ENCODE results near the gene HAT1. TPM values are rescaled to one million over a fixed set of nuclear protein-coding genes. Genes with fewer than 3 reads are reported as not detected.
A peak's percentile ranks its signal among the peaks of the same experiment; 100 is the strongest.

Gene HAT1
- total and polyA plus RNA-seq, 9 donors, result 22.7 to 46.1 (median 33.3) TPM

GRCh38 chr2:171909266-171909665 is 13.0 kb upstream of the HAT1 start:
- no peak for TF ChIP-seq CTCF (IDR thresholded peaks at IDR 0.05)
- TF ChIP-seq POLR2A (IDR thresholded peaks at IDR 0.05), result no peak
- TF ChIP-seq EP300 (IDR thresholded peaks at IDR 0.05), result no peak
- Histone ChIP-seq H3K36me3 (no peaks in the 10 kb centered on the region), H3K27ac (no peak overlapping the region), H3K4me3 (no peak overlapping the region), H3K9me3 (no peaks in the 10 kb centered on the region), H3K27me3 (no peaks in the 10 kb centered on the region), H3K4me1 (ENCODE audit: insufficient read depth) (no peaks in the 10 kb centered on the region)
- intact Hi-C loops (cut with DNase I), result no loop called here
- no peak for DNase-seq
- WGBS, 3 donors, result 58 to 68% (median 61%) methylated on average over 3 of the region's 3 CpGs

GRCh38 chr2:171910494-171910893 is 11.8 kb upstream of the HAT1 start:
- H3K36me3 ChIP-seq, result no peaks in the 10 kb centered on the region
- no peaks in the 10 kb centered on the region for H3K9me3 ChIP-seq
- TF ChIP-seq EP300 (IDR thresholded peaks at IDR 0.05), result no peak
- no peak for TF ChIP-seq CTCF (IDR thresholded peaks at IDR 0.05)
- TF ChIP-seq POLR2A (IDR thresholded peaks at IDR 0.05), result no peak
- no peaks in the 10 kb centered on the region for H3K27me3 ChIP-seq
- WGBS, 3 donors, result 55 to 70% (median 59%) methylated on average over 1 of the region's 1 CpG
- no peak overlapping the region for H3K27ac ChIP-seq
- intact Hi-C loops (cut with DNase I), result no loop called here
- no peak for DNase-seq
- no peak overlapping the region for H3K4me3 ChIP-seq
- no peaks in the 10 kb centered on the region for H3K4me1 ChIP-seq (ENCODE audit: insufficient read depth)

DNA sequence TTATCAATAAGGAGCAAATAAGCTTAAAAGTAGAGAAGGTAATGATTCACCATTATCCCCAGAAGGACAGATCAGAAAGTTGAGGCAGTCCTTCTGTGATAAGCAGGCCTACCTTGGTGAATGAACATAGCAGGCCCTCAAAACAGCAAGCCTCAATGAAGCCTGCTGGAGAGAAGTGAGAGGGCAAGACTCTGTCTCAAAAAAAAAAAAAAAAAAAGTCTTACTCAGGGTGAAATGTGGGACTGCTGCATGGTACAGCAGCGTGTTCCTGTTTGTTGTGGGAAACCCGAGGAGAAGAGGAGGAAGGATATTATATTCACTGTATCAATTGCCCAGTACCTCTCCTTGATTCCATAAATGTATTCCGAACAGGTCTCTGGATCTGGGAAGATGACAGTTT is 8.7 kb upstream of the HAT1 start:
- WGBS, 3 donors, result 84 to 88% (median 88%) methylated on average over 3 of the region's 3 CpGs
- H3K4me1 ChIP-seq (ENCODE audit: insufficient read depth), result no peaks in the 10 kb centered on the region
- intact Hi-C loops (cut with DNase I), result no loop called here
- no peaks in the 10 kb centered on the region for H3K9me3 ChIP-seq
- no peak for DNase-seq
- no peaks in the 10 kb centered on the region for H3K36me3 ChIP-seq
- TF ChIP-seq CTCF (IDR thresholded peaks at IDR 0.05) (no peak), EP300 (IDR thresholded peaks at IDR 0.05) (no peak), POLR2A (IDR thresholded peaks at IDR 0.05) (no peak)
- H3K27me3 ChIP-seq, result no peaks in the 10 kb centered on the region
- no peak overlapping the region for H3K27ac ChIP-seq
- H3K4me3 ChIP-seq, result no peak overlapping the region

- TF ChIP-seq EP300 (IDR thresholded peaks at IDR 0.05) (no peak), POLR2A (IDR thresholded peaks at IDR 0.05) (no peak), CTCF (IDR thresholded peaks at IDR 0.05) (no peak)
- 75 to 86% (median 79%) methylated on average over 2 of the region's 2 CpGs for WGBS, 3 donors
- no peak overlapping the region for H3K27ac ChIP-seq
- no peaks in the 10 kb centered on the region for H3K36me3 ChIP-seq
- intact Hi-C loops (cut with DNase I), result no loop called here
- H3K9me3 ChIP-seq, result no peaks in the 10 kb centered on the region
- no peak overlapping the region for H3K4me3 ChIP-seq
- peaks cover 7% of the 10 kb centered on the region for H3K4me1 ChIP-seq (ENCODE audit: insufficient read depth)
- no peak for DNase-seq
- no peaks in the 10 kb centered on the region for H3K27me3 ChIP-seq
Measured at GRCh38 chr2:171919453-171919852, 2.8 kb upstream of the HAT1 start.

- DNase-seq, result no peak
- WGBS, 3 donors, result 9 to 18% (median 13%) methylated on average over 5 of the region's 5 CpGs
- intact Hi-C loops (cut with DNase I), result loop anchor here in 2 of 4 donors (10.0 kb wide), 1 partner anchor 163 kb away; the partner anchor contains the start of gene DLX1 (in 2 of the 2)
- H3K27me3 ChIP-seq, result no peaks in the 10 kb centered on the region
- peak overlapping the region; percentile 82 to 91 for H3K27ac ChIP-seq
- TF ChIP-seq CTCF (IDR thresholded peaks at IDR 0.05) (no peak), EP300 (IDR thresholded peaks at IDR 0.05) (no peak), POLR2A (IDR thresholded peaks at IDR 0.05) (no peak)
- no peaks in the 10 kb centered on the region for H3K36me3 ChIP-seq
- H3K9me3 ChIP-seq, result no peaks in the 10 kb centered on the region
- peak overlapping the region; percentile 89 for H3K4me3 ChIP-seq
- H3K4me1 ChIP-seq (ENCODE audit: insufficient read depth), result peaks cover 7% of the 10 kb centered on the region
Measured at GRCh38 chr2:171921970-171922229, 361 bp upstream of the HAT1 start.

Measured in ovary (tissue), 9 donors.